ENCODE results near the gene RASA2. TPM values are rescaled to one million over a fixed set of nuclear protein-coding genes. Genes with fewer than 3 reads are reported as not detected.

RASA2 gene
- total and polyA plus RNA-seq, 2 experiments from 2014 or later: 6.2 to 12.6 TPM

DNA sequence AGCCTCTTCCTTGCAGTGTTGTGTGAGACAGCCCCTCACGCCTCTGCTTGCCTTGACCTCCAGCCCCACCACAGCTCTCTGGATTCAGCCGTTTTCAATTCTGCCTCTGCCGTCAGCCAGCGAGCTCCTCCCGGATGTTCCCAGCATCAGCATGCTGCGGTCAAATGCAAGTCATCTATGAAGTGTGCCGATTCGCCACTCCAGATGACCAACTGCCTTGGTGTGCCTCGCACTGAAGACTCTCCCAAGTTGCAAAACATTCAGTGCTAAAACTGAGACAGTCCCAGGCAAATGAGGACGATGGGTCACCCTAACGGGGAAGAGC, 30.6 kb upstream of the RASA2 start:
- Histone ChIP-seq H3K79me2 (no peaks in the 10 kb centered on the region), H3K4me1 (ENCODE audit: insufficient read depth) (no peaks in the 10 kb centered on the region), H3K27ac (no peak overlapping the region), H2AFZ (no peak overlapping the region), H3K4me2 (no peak overlapping the region), H4K20me1 (ENCODE audit: insufficient read depth, poor library complexity, severe bottlenecking) (no peaks in the 10 kb centered on the region), H3K27me3 (no peaks in the 10 kb centered on the region), H3K9me2 (replicated peaks; ENCODE audit: insufficient read depth) (no peaks in the 10 kb centered on the region), H3K36me3 (replicated peaks; ENCODE audit: insufficient read depth, low read depth) (no peaks in the 10 kb centered on the region), H3K9me3 (ENCODE audit: low read depth) (no peaks in the 10 kb centered on the region), H3K4me3 (no peak overlapping the region)
- 91% methylated on average over 11 of the region's 11 CpGs for WGBS (ENCODE audit: low lambda C conversion rate, missing lambda C conversion rate)
- no peak for DNase-seq (ENCODE audit: low spot score)
- TF ChIP-seq EZH2phosphoT487 (IDR thresholded peaks at IDR 0.05; ENCODE audit: low read depth, severe bottlenecking, unreplicated experiment) (no peak), CTCF (IDR thresholded peaks at IDR 0.05; ENCODE audit: poor library complexity) (no peak), EZH2 (IDR thresholded peaks at IDR 0.05; ENCODE audit: borderline replicate concordance) (no peak)

DNA sequence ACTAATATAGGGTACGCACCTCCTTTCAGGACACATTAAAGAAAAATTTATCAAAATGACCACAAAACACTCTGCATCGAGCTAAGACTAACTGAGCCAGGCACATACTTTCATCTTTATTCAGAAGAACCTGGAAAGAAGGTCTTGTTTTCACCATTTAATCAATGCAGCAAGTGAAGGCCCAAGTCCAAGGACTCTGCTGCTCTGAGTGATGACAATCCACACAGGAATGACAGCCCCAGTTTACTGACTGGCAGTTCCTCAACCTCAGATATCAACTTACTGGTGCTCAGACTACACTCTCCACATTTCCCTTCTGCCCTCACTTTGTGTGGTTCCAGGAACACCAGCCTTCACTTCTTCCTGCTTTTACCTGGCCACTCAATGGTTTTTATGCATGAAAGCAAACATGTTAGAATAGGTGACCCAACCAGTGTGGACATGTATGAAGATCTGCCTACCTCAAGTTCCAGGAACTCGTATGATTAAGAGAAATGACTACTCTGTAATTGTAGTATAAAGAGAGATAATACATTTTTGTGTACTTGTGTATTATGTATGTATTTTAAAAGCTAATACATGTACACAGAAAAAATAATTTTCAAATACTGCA, 29.1 kb upstream of the RASA2 start:
- Histone ChIP-seq H3K27ac (peak overlapping the region; percentile 63), H3K36me3 (replicated peaks; ENCODE audit: insufficient read depth, low read depth) (no peaks in the 10 kb centered on the region)

DNA sequence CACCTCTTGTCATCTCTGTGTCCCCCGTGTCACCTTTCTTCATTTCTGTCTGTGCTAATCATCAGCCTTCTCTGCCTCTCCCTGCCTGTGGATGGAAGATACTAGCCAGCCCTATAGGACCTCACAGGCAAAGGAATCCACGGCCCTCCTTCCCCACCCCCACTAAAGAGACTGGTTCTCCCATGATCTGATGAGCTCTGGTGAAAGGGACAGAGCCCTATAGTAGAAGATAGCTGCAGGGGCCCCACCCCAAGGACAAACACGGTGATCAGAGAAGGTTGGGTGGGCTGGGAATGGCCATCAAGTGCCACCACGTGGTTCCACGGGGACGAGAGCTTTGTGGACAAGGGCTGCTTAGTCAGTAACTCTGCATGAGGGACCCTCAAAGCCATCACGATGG, 27.8 kb upstream of the RASA2 start:
- TF ChIP-seq EZH2phosphoT487 (IDR thresholded peaks at IDR 0.05; ENCODE audit: low read depth, severe bottlenecking, unreplicated experiment): no peak
- no peak for TF ChIP-seq EZH2 (IDR thresholded peaks at IDR 0.05; ENCODE audit: borderline replicate concordance)
- no peak for TF ChIP-seq CTCF (IDR thresholded peaks at IDR 0.05; ENCODE audit: poor library complexity)
- WGBS (ENCODE audit: low lambda C conversion rate, missing lambda C conversion rate): 77% methylated on average over 7 of the region's 7 CpGs
- no peak for DNase-seq (ENCODE audit: low spot score)

More for the DNA sequence above, 29.1 kb upstream of the RASA2 start:
- DNase-seq (ENCODE audit: low spot score): peak; percentile 45
- no peak overlapping the region for H3K4me3 ChIP-seq
- no peak overlapping the region for H3K4me2 ChIP-seq
- TF ChIP-seq CTCF (IDR thresholded peaks at IDR 0.05; ENCODE audit: poor library complexity): no peak
- no peak for TF ChIP-seq EZH2phosphoT487 (IDR thresholded peaks at IDR 0.05; ENCODE audit: low read depth, severe bottlenecking, unreplicated experiment)
- TF ChIP-seq EZH2 (IDR thresholded peaks at IDR 0.05; ENCODE audit: borderline replicate concordance): no peak
- no peaks in the 10 kb centered on the region for H3K27me3 ChIP-seq
- no peaks in the 10 kb centered on the region for H3K9me3 ChIP-seq (ENCODE audit: low read depth)
- 88% methylated on average over 3 of the region's 3 CpGs for WGBS (ENCODE audit: low lambda C conversion rate, missing lambda C conversion rate)
- H3K79me2 ChIP-seq: no peaks in the 10 kb centered on the region
- H3K9me2 ChIP-seq (replicated peaks; ENCODE audit: insufficient read depth): no peaks in the 10 kb centered on the region
- H3K4me1 ChIP-seq (ENCODE audit: insufficient read depth): no peaks in the 10 kb centered on the region
- no peaks in the 10 kb centered on the region for H4K20me1 ChIP-seq (ENCODE audit: insufficient read depth, poor library complexity, severe bottlenecking)
- no peak overlapping the region for H2AFZ ChIP-seq

More for the DNA sequence above, 27.8 kb upstream of the RASA2 start:
- Histone ChIP-seq H3K4me3 (no peak overlapping the region), H3K27me3 (no peaks in the 10 kb centered on the region), H4K20me1 (ENCODE audit: insufficient read depth, poor library complexity, severe bottlenecking) (no peaks in the 10 kb centered on the region), H2AFZ (no peak overlapping the region), H3K36me3 (replicated peaks; ENCODE audit: insufficient read depth, low read depth) (no peaks in the 10 kb centered on the region), H3K4me1 (ENCODE audit: insufficient read depth) (no peaks in the 10 kb centered on the region), H3K4me2 (no peak overlapping the region), H3K79me2 (no peaks in the 10 kb centered on the region), H3K9me2 (replicated peaks; ENCODE audit: insufficient read depth) (no peaks in the 10 kb centered on the region), H3K27ac (no peak overlapping the region), H3K9me3 (ENCODE audit: low read depth) (no peaks in the 10 kb centered on the region)

Measured in hepatocyte (in vitro differentiated cells).